AG20443 (cell line): ENCODE results near the gene SLC25A47.

Source experiments
- DNase-seq: peaks from one replicate; pipeline ENCODE4 v3.0.0; 2012; ENCODE audit warnings: low spot score, mixed read lengths

The SLC25A47 gene

GRCh38 chr14:100375963-100376735 is 53.0 kb downstream of the SLC25A47 start, which contains the start of gene WDR25:
Gene WDR25 (plus strand): TSS chr14:100376485.
- DNase-seq, result peak; percentile 97

GRCh38 chr14:100376751-100377171 is 53.6 kb downstream of the SLC25A47 start:
- no peak for DNase-seq
